Measurements from ENCODE around the gene CAPZA2. TPM values are rescaled to one million over a fixed set of nuclear protein-coding genes. Genes with fewer than 3 reads are reported as not detected.
"Not testable (repeated sequence)": the region's sequence is repeated elsewhere in the genome, so short reads cannot be mapped to it uniquely, and the experiment has no call there.

CAPZA2 gene
- total and polyA plus RNA-seq, 5 donors from 2014 or later = 118 to 267 (median 224) TPM

- H3K4me1 ChIP-seq (ENCODE audit: control insufficient read depth, insufficient read depth, low read length, poor library complexity, severe bottlenecking); H3K36me3 ChIP-seq (ENCODE audit: control insufficient read depth, insufficient read depth, low read length); H3K9me3 Mint-ChIP-seq; H3K36me3 Mint-ChIP-seq; ATAC-seq (ENCODE audit: low read depth in 2 of 2); H3K27ac ChIP-seq (ENCODE audit: insufficient read depth, low read length, poor library complexity, severe bottlenecking); H3K27me3 Mint-ChIP-seq; H3K27me3 ChIP-seq (ENCODE audit: control insufficient read depth, insufficient read depth, low read length); H3K9me3 ChIP-seq (ENCODE audit: control insufficient read depth in 2 of 2, low read length in 2 of 2): not testable (repeated sequence)
- DNase-seq = peak in 2 of 3 donors; percentile 32 to 62
- Mint-ChIP-seq H3K27ac (peak overlapping the region in 2 of 3 donors; percentile 52 to 76), H3K4me3 (peak overlapping the region; percentile 17 to 61 (median 56)), H3K4me1 (peaks cover 18 to 32% (median 23%) of the 10 kb centered on the region in 4 donors)
- H3K4me3 ChIP-seq (ENCODE audit: low read depth, low read length) = peak overlapping the region; percentile 34
Measured at GRCh38 chr7:116961966-116962673, 99.7 kb downstream of the CAPZA2 start.

DNA sequence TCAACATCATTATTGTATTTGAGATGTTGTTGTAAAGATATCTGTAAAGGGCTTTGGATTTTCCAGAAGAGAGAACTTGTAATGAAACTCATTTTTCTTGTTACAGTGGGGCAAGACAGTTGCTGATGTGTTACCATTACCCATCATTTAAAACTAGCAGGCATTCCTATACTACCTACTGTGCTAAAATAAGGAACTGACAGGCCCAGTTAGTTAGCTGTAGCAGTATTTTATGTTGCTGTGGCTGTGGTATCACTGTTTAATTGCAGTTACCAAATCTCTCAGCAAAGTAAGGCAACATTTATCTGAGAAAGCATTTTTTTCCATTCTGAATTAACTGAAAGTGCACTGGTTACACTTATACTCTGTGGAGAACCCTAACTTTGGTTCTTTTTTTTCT is 100.8 kb downstream of the CAPZA2 start:
- Histone ChIP-seq H3K4me1 (ENCODE audit: control insufficient read depth, insufficient read depth, low read length, poor library complexity, severe bottlenecking) (peaks cover 8% of the 10 kb centered on the region), H3K4me3 (ENCODE audit: low read depth, low read length) (no peak overlapping the region), H3K36me3 (ENCODE audit: control insufficient read depth, insufficient read depth, low read length) (no peaks in the 10 kb centered on the region), H3K27me3 (ENCODE audit: control insufficient read depth, insufficient read depth, low read length) (no peaks in the 10 kb centered on the region), H3K27ac (ENCODE audit: insufficient read depth, low read length, poor library complexity, severe bottlenecking) (no peak overlapping the region), H3K9me3 (ENCODE audit: control insufficient read depth in 2 of 2, low read length in 2 of 2) (no peaks in the 10 kb centered on the region)
- no peaks in the 10 kb centered on the region for H3K27me3 Mint-ChIP-seq
- ATAC-seq (ENCODE audit: low read depth in 2 of 2) = no peak
- no peak overlapping the region for H3K4me3 Mint-ChIP-seq
- no peak for DNase-seq
- peaks cover 18 to 33% (median 23%) of the 10 kb centered on the region in 4 donors for H3K4me1 Mint-ChIP-seq
- no peaks in the 10 kb centered on the region for H3K36me3 Mint-ChIP-seq
- peaks cover 0 to 3% (median 0%) of the 10 kb centered on the region in 7 donors for H3K9me3 Mint-ChIP-seq
- H3K27ac Mint-ChIP-seq = peak overlapping the region in 1 of 3 donors; percentile 52

GRCh38 chr7:116966601-116967000 is 104.2 kb downstream of the CAPZA2 start:
- Histone ChIP-seq H3K27ac (ENCODE audit: insufficient read depth, low read length, poor library complexity, severe bottlenecking) (no peak overlapping the region), H3K27me3 (ENCODE audit: control insufficient read depth, insufficient read depth, low read length) (no peaks in the 10 kb centered on the region), H3K4me1 (ENCODE audit: control insufficient read depth, insufficient read depth, low read length, poor library complexity, severe bottlenecking) (peaks cover 8% of the 10 kb centered on the region), H3K9me3 (ENCODE audit: control insufficient read depth in 2 of 2, low read length in 2 of 2) (no peaks in the 10 kb centered on the region), H3K4me3 (ENCODE audit: low read depth, low read length) (no peak overlapping the region), H3K36me3 (ENCODE audit: control insufficient read depth, insufficient read depth, low read length) (no peaks in the 10 kb centered on the region)
- no peak overlapping the region for H3K27ac Mint-ChIP-seq
- peaks cover 4% of the 10 kb centered on the region for H3K36me3 Mint-ChIP-seq
- H3K9me3 Mint-ChIP-seq = peaks cover 0 to 3% (median 0%) of the 10 kb centered on the region in 7 donors
- DNase-seq = no peak
- ATAC-seq (ENCODE audit: low read depth in 2 of 2) = no peak
- peaks cover 13 to 29% (median 19%) of the 10 kb centered on the region in 4 donors for H3K4me1 Mint-ChIP-seq
- H3K27me3 Mint-ChIP-seq = no peaks in the 10 kb centered on the region
- no peak overlapping the region for H3K4me3 Mint-ChIP-seq

DNA sequence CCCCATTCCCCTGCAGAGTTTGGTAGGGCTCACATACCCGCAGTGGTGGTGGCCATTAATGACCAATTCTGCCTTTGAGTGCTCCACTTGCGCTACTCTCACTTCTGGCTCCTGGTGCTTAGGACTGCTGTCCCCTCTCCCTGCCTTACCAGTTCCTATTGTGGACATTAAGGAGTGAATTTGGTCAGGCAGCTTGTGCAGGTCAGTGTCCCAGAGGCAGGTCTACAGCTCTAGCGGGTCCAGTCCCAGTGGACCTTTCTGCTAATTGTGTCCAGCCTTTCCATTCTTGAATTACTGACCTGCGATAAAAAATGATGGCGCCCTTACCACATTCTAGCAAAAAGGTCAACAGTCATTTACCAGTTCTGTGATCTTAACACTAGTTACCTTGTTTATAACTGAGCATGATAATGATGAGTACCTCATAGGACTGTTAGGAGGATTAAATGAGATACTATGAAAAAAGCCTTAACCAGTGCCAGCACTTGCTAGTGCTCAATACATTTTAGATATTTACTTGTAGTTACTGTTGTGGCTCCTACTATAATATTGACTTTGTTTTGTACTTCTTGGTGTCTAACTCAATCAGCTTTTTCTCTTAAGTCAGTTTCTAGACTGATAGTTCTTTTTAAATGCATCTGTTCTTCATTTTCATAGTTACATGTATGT is 105.0 kb downstream of the CAPZA2 start:
- Mint-ChIP-seq H3K27me3 (no peaks in the 10 kb centered on the region), H3K36me3 (peaks cover 4% of the 10 kb centered on the region), H3K27ac (no peak overlapping the region), H3K9me3 (peaks cover 0 to 2% (median 0%) of the 10 kb centered on the region in 7 donors), H3K4me1 (peaks cover 12 to 30% (median 15%) of the 10 kb centered on the region in 4 donors), H3K4me3 (no peak overlapping the region)
- ATAC-seq (ENCODE audit: low read depth in 2 of 2) (no peak), DNase-seq (no peak)
- Histone ChIP-seq H3K27me3 (ENCODE audit: control insufficient read depth, insufficient read depth, low read length) (no peaks in the 10 kb centered on the region), H3K27ac (ENCODE audit: insufficient read depth, low read length, poor library complexity, severe bottlenecking) (no peak overlapping the region), H3K4me3 (ENCODE audit: low read depth, low read length) (no peak overlapping the region), H3K4me1 (ENCODE audit: control insufficient read depth, insufficient read depth, low read length, poor library complexity, severe bottlenecking) (peaks cover 8% of the 10 kb centered on the region), H3K9me3 (ENCODE audit: control insufficient read depth in 2 of 2, low read length in 2 of 2) (no peaks in the 10 kb centered on the region), H3K36me3 (ENCODE audit: control insufficient read depth, insufficient read depth, low read length) (no peaks in the 10 kb centered on the region)

GRCh38 chr7:116967983-116968382 is 105.6 kb downstream of the CAPZA2 start:
- no peak for ATAC-seq (ENCODE audit: low read depth in 2 of 2)
- no peak overlapping the region for H3K27ac ChIP-seq (ENCODE audit: insufficient read depth, low read length, poor library complexity, severe bottlenecking)
- no peaks in the 10 kb centered on the region for H3K36me3 ChIP-seq (ENCODE audit: control insufficient read depth, insufficient read depth, low read length)
- Mint-ChIP-seq H3K4me1 (peaks cover 6 to 25% (median 11%) of the 10 kb centered on the region in 4 donors), H3K9me3 (peaks cover 0 to 2% (median 0%) of the 10 kb centered on the region in 7 donors), H3K4me3 (no peak overlapping the region), H3K36me3 (peaks cover 4% of the 10 kb centered on the region), H3K27ac (no peak overlapping the region), H3K27me3 (no peaks in the 10 kb centered on the region)
- peaks cover 3% of the 10 kb centered on the region for H3K4me1 ChIP-seq (ENCODE audit: control insufficient read depth, insufficient read depth, low read length, poor library complexity, severe bottlenecking)
- H3K4me3 ChIP-seq (ENCODE audit: low read depth, low read length) = no peak overlapping the region
- no peak for DNase-seq
- H3K9me3 ChIP-seq (ENCODE audit: control insufficient read depth in 2 of 2, low read length in 2 of 2) = no peaks in the 10 kb centered on the region
- no peaks in the 10 kb centered on the region for H3K27me3 ChIP-seq (ENCODE audit: control insufficient read depth, insufficient read depth, low read length)

DNA sequence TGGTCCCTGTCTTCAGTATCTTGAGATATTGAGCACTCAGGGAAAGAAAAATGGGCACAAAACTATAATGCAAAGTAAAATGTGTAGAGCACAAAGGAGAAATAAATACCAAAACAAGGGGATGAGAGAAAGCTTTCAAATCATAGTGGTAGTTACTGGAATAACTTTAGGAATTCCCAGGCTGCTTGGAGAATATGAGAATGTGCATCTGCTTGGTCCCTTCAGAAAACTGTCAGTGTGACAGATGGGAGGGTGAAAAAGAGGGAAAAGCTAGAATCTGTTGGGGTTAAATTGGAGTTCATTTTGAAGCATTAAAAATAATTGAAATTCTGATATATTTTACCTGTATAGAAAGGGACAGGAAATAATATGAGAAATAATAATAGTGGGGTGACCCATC is 106.2 kb downstream of the CAPZA2 start:
- DNase-seq = no peak
- H3K9me3 ChIP-seq (ENCODE audit: control insufficient read depth in 2 of 2, low read length in 2 of 2) = no peaks in the 10 kb centered on the region
- H3K27ac Mint-ChIP-seq = no peak overlapping the region
- peaks cover 0 to 2% (median 0%) of the 10 kb centered on the region in 7 donors for H3K9me3 Mint-ChIP-seq
- ATAC-seq (ENCODE audit: low read depth in 2 of 2) = no peak
- H3K4me3 ChIP-seq (ENCODE audit: low read depth, low read length) = no peak overlapping the region
- H3K27me3 Mint-ChIP-seq = no peaks in the 10 kb centered on the region
- no peak overlapping the region for H3K27ac ChIP-seq (ENCODE audit: insufficient read depth, low read length, poor library complexity, severe bottlenecking)
- peaks cover 4% of the 10 kb centered on the region for H3K36me3 Mint-ChIP-seq
- no peaks in the 10 kb centered on the region for H3K4me1 ChIP-seq (ENCODE audit: control insufficient read depth, insufficient read depth, low read length, poor library complexity, severe bottlenecking)
- peaks cover 6 to 22% (median 9%) of the 10 kb centered on the region in 4 donors for H3K4me1 Mint-ChIP-seq
- H3K36me3 ChIP-seq (ENCODE audit: control insufficient read depth, insufficient read depth, low read length) = no peaks in the 10 kb centered on the region
- H3K4me3 Mint-ChIP-seq = no peak overlapping the region
- no peaks in the 10 kb centered on the region for H3K27me3 ChIP-seq (ENCODE audit: control insufficient read depth, insufficient read depth, low read length)

DNA sequence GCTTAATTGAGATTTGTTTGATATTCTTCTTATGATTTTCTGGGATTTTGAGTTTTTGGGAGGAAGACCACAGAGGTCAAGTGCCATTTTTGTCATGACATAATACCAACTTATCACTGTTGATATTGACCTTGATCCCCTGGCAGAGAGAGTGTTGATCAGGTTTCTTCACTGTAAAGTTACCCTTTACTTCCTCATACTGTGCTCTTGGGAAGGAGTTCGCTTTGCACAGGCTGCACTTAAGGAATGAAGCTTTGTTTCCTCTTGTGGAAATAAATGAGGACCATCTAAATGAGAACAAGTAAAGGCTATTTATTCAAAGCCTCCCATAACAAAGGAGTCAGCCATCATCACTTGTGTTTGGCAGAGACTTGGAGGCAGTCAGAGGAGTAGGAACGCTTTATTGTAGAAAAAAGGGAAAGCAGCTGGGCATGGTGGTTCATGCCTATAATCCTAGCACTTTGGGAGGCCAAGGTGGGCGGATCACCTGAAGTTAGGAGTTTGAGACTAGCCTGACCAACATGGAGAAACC is 107.0 kb downstream of the CAPZA2 start:
- H3K27me3 ChIP-seq (ENCODE audit: control insufficient read depth, insufficient read depth, low read length) = no peaks in the 10 kb centered on the region

More for the DNA sequence above, 107.0 kb downstream of the CAPZA2 start:
- no peak overlapping the region for H3K27ac ChIP-seq (ENCODE audit: insufficient read depth, low read length, poor library complexity, severe bottlenecking)
- no peak for ATAC-seq (ENCODE audit: low read depth in 2 of 2)
- H3K9me3 Mint-ChIP-seq = peaks cover 0 to 2% (median 0%) of the 10 kb centered on the region in 7 donors
- H3K36me3 ChIP-seq (ENCODE audit: control insufficient read depth, insufficient read depth, low read length) = no peaks in the 10 kb centered on the region
- H3K9me3 ChIP-seq (ENCODE audit: control insufficient read depth in 2 of 2, low read length in 2 of 2) = no peaks in the 10 kb centered on the region
- no peak for DNase-seq
- no peaks in the 10 kb centered on the region for H3K27me3 Mint-ChIP-seq
- no peak overlapping the region for H3K4me3 ChIP-seq (ENCODE audit: low read depth, low read length)
- peaks cover 1 to 22% (median 9%) of the 10 kb centered on the region in 4 donors for H3K4me1 Mint-ChIP-seq
- no peak overlapping the region for H3K4me3 Mint-ChIP-seq
- H3K36me3 Mint-ChIP-seq = peaks cover 4% of the 10 kb centered on the region
- H3K4me1 ChIP-seq (ENCODE audit: control insufficient read depth, insufficient read depth, low read length, poor library complexity, severe bottlenecking) = no peaks in the 10 kb centered on the region
- H3K27ac Mint-ChIP-seq = no peak overlapping the region

Measured in CD4-positive, CD25-positive, alpha-beta regulatory T cell (primary cell).